IPS DF 6.9 (cell line): ENCODE measurements around the gene HYI.

Source experiments
- DNase-seq: peaks from one replicate; pipeline ENCODE4 v3.0.0-alpha.2; 2013; ENCODE audit warnings: low read depth, low spot score
- H3K27ac ChIP-seq: one replicate; pipeline ENCODE4 v1.5.1; 2013; ENCODE audit warnings: low read length, control low read depth
- H3K27me3 ChIP-seq: 2 replicates; pipeline ENCODE4 v1.6.1; 2013; ENCODE audit warnings: mild to moderate bottlenecking, low read length; ENCODE audit not compliant: control insufficient read depth, insufficient read depth
- H3K36me3 ChIP-seq: 2 replicates; pipeline ENCODE4 v1.6.1; 2013; ENCODE audit warnings: low read length; ENCODE audit not compliant: control insufficient read depth, insufficient read depth
- H3K4me1 ChIP-seq: 2 replicates; pipeline ENCODE4 v1.6.1; 2013; ENCODE audit warnings: low read length; ENCODE audit not compliant: control insufficient read depth, insufficient read depth
- H3K4me3 ChIP-seq: 2 replicates; pipeline ENCODE4 v1.5.1; 2013; ENCODE audit warnings: mild to moderate bottlenecking, low read length
- H3K9me3 ChIP-seq: 2 replicates; pipeline ENCODE4 v1.6.1; 2013; ENCODE audit warnings: low read length, inconsistent platforms; ENCODE audit not compliant: control insufficient read depth, insufficient read depth
- WGBS: extraction: QIAGEN DNeasy Blood & Tissue Kit; methylation state at CpG from one replicate; pipeline ENCODE4 v1.1.7; 2013; ENCODE audit warnings: mixed read lengths, missing lambda C conversion rate; ENCODE audit not compliant: insufficient read length, insufficient coverage; 5-methylcytosine and 5-hydroxymethylcytosine counted together

HYI gene

GRCh38 chr1:43426221-43426620, 27.5 kb downstream of the HYI start:
- Histone ChIP-seq H3K4me1 (peaks cover 3% of the 10 kb centered on the region; the same call in 1 of the 2 replicates), H3K9me3 (no peaks in the 10 kb centered on the region), H3K27me3 (no peaks in the 10 kb centered on the region), H3K4me3 (no peak overlapping the region), H3K36me3 (peaks cover 18% of the 10 kb centered on the region), H3K27ac (no peak overlapping the region)
- WGBS: no CpG with 5 or more reads among the region's 11 CpGs
- no peak for DNase-seq

DNA sequence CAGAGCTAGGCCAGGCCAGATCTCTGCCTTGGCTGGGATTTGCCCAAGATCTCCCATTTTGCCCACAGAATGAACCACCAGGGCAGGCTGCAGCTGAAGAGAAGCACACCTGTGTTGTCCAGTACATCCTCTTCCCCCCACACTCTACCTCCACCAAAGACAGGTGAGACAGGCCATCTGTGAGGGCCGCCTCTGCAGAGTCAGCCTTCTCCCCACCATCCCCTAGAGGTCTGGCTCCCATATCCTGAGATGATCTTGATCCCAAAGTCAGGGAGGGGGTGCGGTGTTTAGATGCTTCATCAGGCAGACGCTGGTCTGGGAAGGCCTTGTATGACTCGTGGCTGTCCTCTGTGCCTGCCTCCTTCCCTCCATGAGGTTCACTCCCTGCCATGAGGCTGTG, 28.7 kb downstream of the HYI start:
- Histone ChIP-seq H3K27ac (no peak overlapping the region), H3K4me3 (no peak overlapping the region), H3K4me1 (peaks cover 3% of the 10 kb centered on the region; the same call in 1 of the 2 replicates), H3K9me3 (no peaks in the 10 kb centered on the region), H3K27me3 (no peaks in the 10 kb centered on the region), H3K36me3 (peaks cover 20% of the 10 kb centered on the region)
- no peak for DNase-seq
- WGBS: no CpG with 5 or more reads among the region's 4 CpGs

DNA sequence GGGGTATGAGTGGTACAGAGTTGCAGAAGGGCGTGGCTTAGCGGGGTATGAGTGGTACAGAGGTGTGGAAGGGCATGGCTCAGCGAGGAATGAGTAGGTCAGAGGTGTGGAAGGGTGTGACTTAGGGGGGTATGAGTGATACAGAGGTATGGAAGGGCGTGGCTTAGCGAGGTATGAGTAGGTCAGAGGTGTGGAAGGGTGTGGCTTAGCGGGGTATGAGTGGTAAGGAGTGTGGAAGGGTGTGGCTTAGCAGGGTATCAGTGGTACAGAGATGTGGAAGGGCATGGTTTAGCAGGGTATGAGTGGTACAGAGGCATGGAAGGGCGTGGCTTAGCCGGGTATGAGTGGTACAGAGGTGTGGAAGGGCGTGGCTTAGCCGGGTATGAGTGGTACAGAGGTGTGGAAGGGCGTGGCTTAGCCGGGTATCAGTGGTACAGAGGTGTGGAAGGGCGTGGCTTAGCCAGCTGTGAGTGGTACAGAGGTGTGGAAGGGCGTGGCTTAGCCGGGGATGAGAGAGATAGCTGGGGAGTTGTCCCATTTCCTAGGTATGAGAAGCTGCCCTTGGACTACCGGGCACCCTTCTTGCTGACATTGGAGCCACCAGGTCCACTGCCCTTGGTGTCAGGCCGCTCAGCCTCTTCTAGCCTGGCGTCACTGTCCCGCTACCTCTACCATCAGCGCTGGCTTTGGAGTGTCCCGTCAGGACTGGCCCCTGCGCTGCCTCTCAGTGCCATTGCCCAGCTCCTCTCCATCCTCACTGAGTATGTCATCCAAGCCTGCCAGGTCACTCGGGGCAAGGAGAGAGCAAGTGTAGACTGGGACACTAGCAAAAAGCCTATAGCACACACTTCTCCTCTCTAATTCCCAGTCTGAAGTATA, 29.8 kb downstream of the HYI start:
- Histone ChIP-seq H3K27me3 (no peaks in the 10 kb centered on the region), H3K9me3 (no peaks in the 10 kb centered on the region), H3K27ac (no peak overlapping the region), H3K36me3 (peaks cover 20% of the 10 kb centered on the region), H3K4me1 (peaks cover 3% of the 10 kb centered on the region; the same call in 1 of the 2 replicates), H3K4me3 (no peak overlapping the region)
- no CpG with 5 or more reads among the region's 23 CpGs for whole genome bisulfite sequencing
- no peak for DNase-seq

DNA sequence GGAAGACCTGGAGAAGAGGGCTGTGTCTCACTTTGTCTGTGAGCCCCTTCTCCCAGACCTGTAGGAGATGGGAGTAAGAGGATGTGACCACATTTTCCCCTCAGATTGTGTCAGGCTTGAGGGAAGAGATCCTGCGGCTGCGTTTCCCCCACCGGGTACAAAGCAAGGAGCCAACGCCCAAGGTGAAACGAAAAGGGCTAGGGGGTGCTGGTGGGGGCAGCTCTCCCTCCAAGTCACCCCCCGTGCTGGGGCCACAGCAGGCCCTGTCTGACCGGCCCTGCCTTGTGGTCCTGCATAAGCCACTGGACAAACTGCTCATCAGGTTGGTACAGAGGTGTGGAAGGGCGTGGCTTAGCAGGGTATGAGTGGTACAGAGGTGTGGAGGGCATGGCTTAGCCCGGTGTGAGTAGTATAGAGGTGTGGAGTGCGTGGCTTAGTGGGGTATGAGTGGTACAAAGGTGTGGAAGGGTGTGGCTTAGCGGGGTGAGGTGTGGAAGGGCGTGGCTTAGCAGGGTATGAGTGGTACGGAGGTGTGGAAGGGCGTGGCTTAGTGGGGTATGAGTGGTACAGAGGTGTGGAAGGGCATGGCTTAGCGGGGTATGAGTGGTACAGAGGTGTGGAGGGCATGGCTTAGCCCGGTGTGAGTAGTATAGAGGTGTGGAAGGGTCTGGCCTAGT, 30.6 kb downstream of the HYI start:
- no CpG with 5 or more reads among the region's 16 CpGs for WGBS
- Histone ChIP-seq H3K4me1 (peaks cover 3% of the 10 kb centered on the region; the same call in 1 of the 2 replicates), H3K9me3 (no peaks in the 10 kb centered on the region), H3K36me3 (peaks cover 19% of the 10 kb centered on the region), H3K27ac (no peak overlapping the region), H3K4me3 (no peak overlapping the region), H3K27me3 (no peaks in the 10 kb centered on the region)
- DNase-seq: no peak

- Histone ChIP-seq H3K27ac (no peak overlapping the region), H3K27me3 (no peaks in the 10 kb centered on the region), H3K4me3 (no peak overlapping the region), H3K4me1 (peaks cover 3% of the 10 kb centered on the region; the same call in 1 of the 2 replicates), H3K9me3 (no peaks in the 10 kb centered on the region), H3K36me3 (peaks cover 17% of the 10 kb centered on the region)
- WGBS: no CpG with 5 or more reads among the region's 12 CpGs
- peak; percentile 16 for DNase-seq
Measured at GRCh38 chr1:43421976-43422750, 31.6 kb downstream of the HYI start.

- Histone ChIP-seq H3K27me3 (no peaks in the 10 kb centered on the region), H3K9me3 (no peaks in the 10 kb centered on the region), H3K4me3 (no peak overlapping the region), H3K4me1 (peaks cover 3% of the 10 kb centered on the region; the same call in 1 of the 2 replicates), H3K27ac (no peak overlapping the region), H3K36me3 (peaks cover 17% of the 10 kb centered on the region)
- no peak for DNase-seq
- no CpG with 5 or more reads among the region's 6 CpGs for WGBS
Measured at GRCh38 chr1:43421396-43421795, 32.3 kb downstream of the HYI start.

DNA sequence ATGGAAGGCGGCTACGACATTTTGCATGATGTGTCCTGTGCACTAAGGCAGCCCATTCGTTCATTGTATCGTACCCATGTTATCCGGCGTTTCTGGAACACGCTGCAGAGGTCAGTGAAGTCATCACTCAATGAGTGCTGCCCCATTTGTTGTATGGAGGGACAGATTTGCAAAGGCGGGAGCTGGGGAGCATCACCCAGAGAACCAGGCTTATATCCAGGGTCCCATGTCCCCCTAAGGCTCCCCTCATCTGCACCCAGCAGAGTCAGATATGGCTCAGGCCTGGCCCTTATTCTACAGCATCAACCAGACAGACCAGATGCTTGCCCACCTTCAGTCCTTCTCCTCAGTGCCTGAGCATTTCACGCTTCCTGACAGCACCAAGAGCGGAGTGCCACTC, 32.9 kb downstream of the HYI start:
- WGBS: no CpG with 5 or more reads among the region's 10 CpGs
- DNase-seq: no peak
- H3K4me1 ChIP-seq: peaks cover 3% of the 10 kb centered on the region; the same call in 1 of the 2 replicates
- H3K4me3 ChIP-seq: no peak overlapping the region
- H3K9me3 ChIP-seq: no peaks in the 10 kb centered on the region
- H3K27ac ChIP-seq: no peak overlapping the region
- peaks cover 17% of the 10 kb centered on the region for H3K36me3 ChIP-seq
- H3K27me3 ChIP-seq: no peaks in the 10 kb centered on the region

GRCh38 chr1:43419627-43420425, 33.9 kb downstream of the HYI start:
- Histone ChIP-seq H3K36me3 (peaks cover 12% of the 10 kb centered on the region), H3K9me3 (no peaks in the 10 kb centered on the region), H3K27me3 (no peaks in the 10 kb centered on the region), H3K4me1 (peaks cover 3% of the 10 kb centered on the region; the same call in 1 of the 2 replicates), H3K27ac (no peak overlapping the region), H3K4me3 (no peak overlapping the region)
- WGBS: no CpG with 5 or more reads among the region's 13 CpGs
- DNase-seq: no peak

GRCh38 chr1:43418858-43419257, 34.9 kb downstream of the HYI start:
- no peak overlapping the region for H3K27ac ChIP-seq
- no peaks in the 10 kb centered on the region for H3K27me3 ChIP-seq
- H3K36me3 ChIP-seq: peaks cover 10% of the 10 kb centered on the region
- H3K4me3 ChIP-seq: no peak overlapping the region
- H3K9me3 ChIP-seq: no peaks in the 10 kb centered on the region
- no CpG with 5 or more reads among the region's 4 CpGs for WGBS
- peaks cover 3% of the 10 kb centered on the region; the same call in 1 of the 2 replicates for H3K4me1 ChIP-seq
- no peak for DNase-seq
